UCSD-AML1 (cell line): ENCODE measurements around the gene BATF.

Source experiments
- DNase-seq: peaks from one replicate; lab custom pipeline; 2025; ENCODE audit not compliant: unreplicated experiment; lab: John Stamatoyannopoulos, UW

The BATF gene

GRCh38 chr14:75591987-75592575, 69.8 kb downstream of the BATF start:
- DNase-seq = no peak

GRCh38 chr14:75595226-75595625, 73.0 kb downstream of the BATF start:
- DNase-seq = no peak
